Endothelial cell of umbilical vein (primary cell): Measurements from ENCODE around the gene STX8. TPM values are rescaled to one million over a fixed set of nuclear protein-coding genes. Genes with fewer than 3 reads are reported as not detected.
A peak's percentile ranks its signal among the peaks of the same experiment; 100 is the strongest.

Experiments used
- BruUV-seq: library from RNA; stranded (reverse); fragments of 400-500 nt; replicated peaks from 2 replicates; lab custom pipeline; 2021; lab: Mats Ljungman, UMichigan
- CTCF ChIA-PET: fragments of 300-600, 350-600 bp; sonication (Branson Sonifier 250); formaldehyde crosslinking; loops from one replicate; lab custom pipeline; 2021; ENCODE audit warnings: antibody characterized with exemption, inconsistent platforms; lab: Charles Lee
- POLR2A ChIA-PET: fragments of 300-600, 350-600 bp; sonication (Branson Sonifier 250); formaldehyde crosslinking; loops from one replicate; lab custom pipeline; 2021; ENCODE audit warnings: antibody characterized with exemption, inconsistent platforms; lab: Charles Lee
- DNase-seq: peaks from one replicate; pipeline ENCODE4 v3.0.0-alpha.2; 2011; ENCODE audit warnings: low read depth, low spot score
- FAIRE-seq: peaks from 2 replicates; lab custom pipeline; 2011; peaks lifted over from hg19 to GRCh38; lab: Jason Lieb, UNC
- H2AFZ ChIP-seq: 2 replicates; pipeline ENCODE4 v1.6.0; 2012; ENCODE audit warnings: low read depth, low read length, control low read depth, inconsistent platforms
- H3K27ac ChIP-seq: 2 replicates; pipeline ENCODE4 v1.5.1; 2011; ENCODE audit warnings: low read depth, mild to moderate bottlenecking, control low read depth, low read length, moderate library complexity; ENCODE audit not compliant: insufficient read depth
- H3K27me3 ChIP-seq, 2 experiments: 2 replicates each; pipeline versions ENCODE4 v1.6.0 to v1.6.1; 2011; ENCODE audit warnings: low read length in 2 of 2, mixed read lengths in 1 of 2; ENCODE audit not compliant: control insufficient read depth in 2 of 2, insufficient read depth in 2 of 2
- H3K36me3 ChIP-seq, 2 experiments: 2 replicates in 1 of 2; 3 replicates in 1 of 2; pipeline ENCODE4 v1.5.1; 2011; ENCODE audit warnings: low read length in 2 of 2, mild to moderate bottlenecking in 1 of 2, moderate library complexity in 1 of 2; ENCODE audit not compliant: control insufficient read depth in 2 of 2, insufficient read depth in 2 of 2; ENCODE audit errors: extremely low read depth in 1 of 2
- H3K4me1 ChIP-seq: 3 replicates; pipeline ENCODE4 v1.5.1; 2011; ENCODE audit warnings: mild to moderate bottlenecking, low read length; ENCODE audit not compliant: control insufficient read depth, insufficient read depth; ENCODE audit errors: extremely low read depth
- H3K4me2 ChIP-seq: 2 replicates; pipeline ENCODE4 v1.6.1; 2011; ENCODE audit warnings: low read length, control low read depth, mixed read lengths; ENCODE audit not compliant: insufficient read depth
- H3K4me3 ChIP-seq, 3 experiments: fragments of 200-600 bp in 1 of 3; sonication (generic), shearing (Covaris generic) in 1 of 3; replicated peaks in 1 of 3; 2 replicates each; pipeline ENCODE4 v1.5.1; 2011 to 2016; ENCODE audit warnings: control low read depth in 3 of 3, low read length in 3 of 3, mild to moderate bottlenecking in 2 of 3, inconsistent platforms in 1 of 3, low read depth in 1 of 3, moderate library complexity in 1 of 3; ENCODE audit not compliant: insufficient read depth in 1 of 3
- H3K79me2 ChIP-seq: 2 replicates; pipeline ENCODE4 v1.6.0; 2012; ENCODE audit warnings: low read length, inconsistent platforms; ENCODE audit not compliant: control insufficient read depth, insufficient read depth
- H3K9ac ChIP-seq: replicated peaks from 2 replicates; pipeline ENCODE3; 2011; ENCODE audit warnings: low read length, control low read depth; ENCODE audit not compliant: insufficient read depth; ENCODE audit errors: extremely low read depth
- H3K9me1 ChIP-seq: replicated peaks from 3 replicates; pipeline ENCODE4 v1.6.0; 2011; ENCODE audit warnings: mild to moderate bottlenecking, low read length; ENCODE audit not compliant: control insufficient read depth, insufficient read depth; ENCODE audit errors: extremely low read depth
- H3K9me3 ChIP-seq: replicated peaks from 2 replicates; pipeline ENCODE4 v1.5.1; 2012; ENCODE audit warnings: low read length, inconsistent platforms; ENCODE audit not compliant: control insufficient read depth, insufficient read depth
- H4K20me1 ChIP-seq: replicated peaks from 2 replicates; pipeline ENCODE3; 2011; ENCODE audit warnings: mild to moderate bottlenecking, low read length; ENCODE audit not compliant: control insufficient read depth, insufficient read depth; ENCODE audit errors: extremely low read depth
- EZH2 ChIP-seq: IDR thresholded peaks from 2 replicates; pipeline ENCODE4 v1.6.1; 2012; ENCODE audit warnings: borderline replicate concordance, low read depth, mild to moderate bottlenecking, moderate library complexity, low read length, inconsistent platforms; ENCODE audit not compliant: severe bottlenecking
- FOS ChIP-seq: IDR thresholded peaks from 2 replicates; pipeline ENCODE4 v1.6.1; 2011; ENCODE audit warnings: mild to moderate bottlenecking, low read length, moderate library complexity, borderline replicate concordance; ENCODE audit not compliant: insufficient read depth
- GATA2 ChIP-seq: IDR thresholded peaks from 2 replicates; pipeline ENCODE4 v1.7.0; 2011; ENCODE audit warnings: low read depth, mild to moderate bottlenecking, moderate library complexity, mixed read lengths, low read length; ENCODE audit not compliant: insufficient read length, insufficient read depth
- MYC ChIP-seq: IDR thresholded peaks from one replicate; pipeline ENCODE4 v1.6.1; 2011; ENCODE audit warnings: mild to moderate bottlenecking, low read depth, low read length
- POLR2A ChIP-seq: IDR thresholded peaks from 2 replicates; pipeline ENCODE4 v1.6.1; 2012; ENCODE audit warnings: low read depth, mild to moderate bottlenecking, control low read depth, low read length
- POLR2AphosphoS5 ChIP-seq: IDR thresholded peaks from 2 replicates; pipeline ENCODE4 v1.6.1; 2012; ENCODE audit warnings: low read depth, mild to moderate bottlenecking, control low read depth, low read length, moderate library complexity; ENCODE audit not compliant: insufficient read depth
- dilution Hi-C: fragments of 300-500 bp; cut with MboI; formaldehyde crosslinking; loops from one replicate; pipeline ENCODE4 v1.15.0; 2019; ENCODE audit warnings: low sequenced_read_pairs; ENCODE audit not compliant: extremely low pct_ligation_motif_present
- intact Hi-C: fragments of 100-400 bp; cut with micrococcal nuclease; formaldehyde crosslinking; loops from one replicate; pipeline ENCODE4 v1.10.0; 2022
- polyA plus RNA-seq, 4 experiments: library from polyadenylated mRNA; depleted of rRNA in 3 of 4; stranded (reverse) in 3 of 4; unstranded in 1 of 4; fragments of >200 nt; gene quantifications; 2 replicates each; pipeline versions ENCODE4 v1.2.1 to v1.2.3, GENCODE V29; 2011 to 2012; ENCODE audit warnings: missing spikeins in 1 of 4
- total RNA-seq: library from RNA; stranded (reverse); gene quantifications from 2 replicates; pipeline ENCODE4 v1.2.3, GENCODE V29; 2021
- TF ChIP-seq, protein P1 (sequence below), 2 donors: IDR thresholded peaks; 1 replicate in 1 of 2; 2 replicates in 1 of 2; pipeline ENCODE4 v1.5.1; 2011; ENCODE audit warnings: low read length in 2 of 2, mild to moderate bottlenecking in 2 of 2, moderate library complexity in 2 of 2, control low read depth in 1 of 2, inconsistent platforms in 1 of 2, low read depth in 1 of 2; ENCODE audit not compliant: insufficient read depth in 1 of 2; ENCODE audit errors: extremely low read depth in 1 of 2
- TF ChIP-seq, protein P2 (sequence below): IDR thresholded peaks from 2 replicates; pipeline ENCODE4 v1.6.1; 2011; ENCODE audit not compliant: insufficient read depth, insufficient read length

Gene STX8
- total and polyA plus RNA-seq, 2 donors (not counting 3 experiments of a cell fraction or from before 2014, with no cell fraction given), result 25.9 to 67.3 TPM

DNA sequence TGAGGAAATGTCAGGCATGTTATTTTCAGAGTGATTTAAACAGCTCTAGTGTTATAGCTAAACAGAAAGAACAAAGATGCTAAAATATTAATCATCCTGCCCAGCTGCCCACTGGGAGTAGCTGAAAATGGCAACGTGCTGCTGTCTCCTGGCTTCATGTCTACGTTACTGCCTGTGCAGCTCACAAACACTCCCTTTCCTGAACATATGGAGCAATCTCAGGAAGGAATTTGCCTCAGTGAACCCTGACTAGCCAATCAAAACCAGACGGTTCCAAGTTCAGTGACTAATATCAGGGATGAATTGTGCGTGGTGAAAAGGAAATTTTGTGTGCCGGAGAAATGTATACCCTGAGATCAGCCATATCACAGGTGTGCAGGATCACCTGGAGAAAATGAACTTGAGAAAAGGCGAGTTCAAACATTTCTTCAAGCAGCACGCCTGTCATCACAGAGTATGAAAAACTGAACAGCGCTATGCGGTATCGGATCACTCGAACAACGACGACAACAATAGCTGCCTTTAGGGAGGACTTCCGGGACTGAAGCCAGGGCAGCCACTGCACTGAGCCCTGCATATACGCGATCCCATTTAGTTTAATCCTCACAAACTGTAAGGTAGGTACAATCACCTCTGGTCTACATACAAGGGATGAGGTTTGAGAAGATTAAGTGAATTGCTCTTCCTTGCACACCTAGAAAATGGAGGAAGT, 110.3 kb downstream of the STX8 start:
- BruUV-seq, result TSS peak; percentile 54
- Histone ChIP-seq H3K4me2 (peak overlapping the region; percentile 4), H3K9me1 (no peaks in the 10 kb centered on the region), H3K4me3 (peak overlapping the region in 2 of 3 experiments; percentile 2 to 3), H3K27ac (no peak overlapping the region), H3K9me3 (no peaks in the 10 kb centered on the region), H3K4me1 (peaks cover 13% of the 10 kb centered on the region), H3K79me2 (no peaks in the 10 kb centered on the region), H4K20me1 (no peaks in the 10 kb centered on the region), H3K27me3 (no peaks in the 10 kb centered on the region), H3K36me3 (no peaks in the 10 kb centered on the region), H3K9ac (no peak overlapping the region), H2AFZ (no peak overlapping the region)
- dilution Hi-C loops (no loop called here), intact Hi-C loops (no loop called here)
- FAIRE-seq (peak; percentile 83), DNase-seq (peak; percentile 86)
- ChIA-PET POLR2A (no interaction called here), CTCF (interaction anchor here (0.7 to 1.3 kb wide), 6 partner anchors 14 to 467 kb away, joined by 3 to 5 read pairs (median 3); no protein-coding TSS in a partner anchor)
- no peak for TF ChIP-seq GATA2
- TF ChIP-seq EZH2, result no peak
- TF ChIP-seq, protein P1, sequence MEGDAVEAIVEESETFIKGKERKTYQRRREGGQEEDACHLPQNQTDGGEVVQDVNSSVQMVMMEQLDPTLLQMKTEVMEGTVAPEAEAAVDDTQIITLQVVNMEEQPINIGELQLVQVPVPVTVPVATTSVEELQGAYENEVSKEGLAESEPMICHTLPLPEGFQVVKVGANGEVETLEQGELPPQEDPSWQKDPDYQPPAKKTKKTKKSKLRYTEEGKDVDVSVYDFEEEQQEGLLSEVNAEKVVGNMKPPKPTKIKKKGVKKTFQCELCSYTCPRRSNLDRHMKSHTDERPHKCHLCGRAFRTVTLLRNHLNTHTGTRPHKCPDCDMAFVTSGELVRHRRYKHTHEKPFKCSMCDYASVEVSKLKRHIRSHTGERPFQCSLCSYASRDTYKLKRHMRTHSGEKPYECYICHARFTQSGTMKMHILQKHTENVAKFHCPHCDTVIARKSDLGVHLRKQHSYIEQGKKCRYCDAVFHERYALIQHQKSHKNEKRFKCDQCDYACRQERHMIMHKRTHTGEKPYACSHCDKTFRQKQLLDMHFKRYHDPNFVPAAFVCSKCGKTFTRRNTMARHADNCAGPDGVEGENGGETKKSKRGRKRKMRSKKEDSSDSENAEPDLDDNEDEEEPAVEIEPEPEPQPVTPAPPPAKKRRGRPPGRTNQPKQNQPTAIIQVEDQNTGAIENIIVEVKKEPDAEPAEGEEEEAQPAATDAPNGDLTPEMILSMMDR (IDR thresholded peaks at IDR 0.05; ENCODE audit: extremely low read depth in 1 of 2, insufficient read depth in 1 of 2, low read depth in 1 of 2, low read length in 2 of 2), result no peak
- TF ChIP-seq, protein P2, sequence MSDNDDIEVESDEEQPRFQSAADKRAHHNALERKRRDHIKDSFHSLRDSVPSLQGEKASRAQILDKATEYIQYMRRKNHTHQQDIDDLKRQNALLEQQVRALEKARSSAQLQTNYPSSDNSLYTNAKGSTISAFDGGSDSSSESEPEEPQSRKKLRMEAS, result no peak
- TF ChIP-seq POLR2A, result no peak
- no peak for TF ChIP-seq POLR2AphosphoS5
- no peak for TF ChIP-seq FOS
- no peak for TF ChIP-seq MYC
